PC-3 (cell line): ENCODE measurements around the gene ADTRP.

Source experiments
- CTCF ChIP-seq: fragments of 300-600 bp; sonication (generic); conservative IDR thresholded peaks from 2 replicates; pipeline ENCODE4 v1.5.1; 2017; ENCODE audit warnings: antibody characterized with exemption, low read depth, mild to moderate bottlenecking, low read length
- EZH2 ChIP-seq: fragments of 300-600 bp; sonication (generic); IDR thresholded peaks from one replicate; pipeline ENCODE4 v1.6.1; 2017; ENCODE audit warnings: antibody characterized with exemption, mild to moderate bottlenecking, low read length; ENCODE audit not compliant: unreplicated experiment
- EZH2phosphoT487 ChIP-seq: fragments of 300-600 bp; sonication (generic); IDR thresholded peaks from 2 replicates; pipeline ENCODE4 v1.6.1; 2018; ENCODE audit warnings: mild to moderate bottlenecking, antibody characterized with exemption, low read length, borderline replicate concordance

GRCh38 chr6:11714116-11714797, 64.3 kb downstream of the ADTRP start:
- TF ChIP-seq CTCF, result no peak
- no peak for TF ChIP-seq EZH2
- TF ChIP-seq EZH2phosphoT487, result no peak
